SK-N-SH treated with all-trans-retinoic acid at 6 μM for 48 hours (cell line): Measurements from ENCODE around the gene ACOX3.

Experiments used
- ARNTL ChIP-seq: fragments of 450-650 bp; formaldehyde crosslinking; IDR thresholded peaks from 2 replicates; pipeline ENCODE4 v1.5.0; 2020; ENCODE audit warnings: low read depth, mild to moderate bottlenecking, moderate library complexity, borderline replicate concordance
- PATZ1 ChIP-seq: fragments of 250-450 bp; sonication (Bioruptor Pico); IDR thresholded peaks from 2 replicates; pipeline ENCODE4 v1.8.0; 2020; ENCODE audit warnings: mild to moderate bottlenecking, moderate library complexity, borderline replicate concordance
- POU6F1 ChIP-seq: fragments of 250-450 bp; sonication (Bioruptor Pico); IDR thresholded peaks from 2 replicates; pipeline ENCODE4 v1.8.0; 2021; ENCODE audit warnings: low read depth, mild to moderate bottlenecking, moderate library complexity, borderline replicate concordance
- TCF4 ChIP-seq: fragments of 250-450 bp; sonication (Bioruptor Pico); IDR thresholded peaks from 2 replicates; pipeline ENCODE4 v1.8.0; 2021; ENCODE audit warnings: mild to moderate bottlenecking, moderate library complexity, borderline replicate concordance

- TF ChIP-seq POU6F1 (CRISPR knock-in tag) = no peak
- no peak for TF ChIP-seq ARNTL (CRISPR knock-in tag)
- no peak for TF ChIP-seq TCF4 (CRISPR knock-in tag)
- TF ChIP-seq PATZ1 = no peak
Observed at GRCh38 chr4:8319731-8320385, 120.7 kb downstream of the ACOX3 start.
